ENCODE results near the gene MYL3. TPM values are rescaled to one million over a fixed set of nuclear protein-coding genes. Genes with fewer than 3 reads are reported as not detected.
"Not testable (repeated sequence)": the region's sequence is repeated elsewhere in the genome, so short reads cannot be mapped to it uniquely, and the experiment has no call there.

MYL3 gene
- not detected in 2 replicates for total RNA-seq (2014; rRNA removed; shearing (Covaris generic); ENCODE audit: low replicate concordance)

- Histone ChIP-seq H3K9me2 (replicated peaks; ENCODE audit: insufficient read depth, low read length) (no peaks in the 10 kb centered on the region), H3K9ac (ENCODE audit: low read length) (no peak within 1 kb of the TSS), H3K4me3 (ENCODE audit: low read length) (no peak within 1 kb of the TSS), H3K4me2 (ENCODE audit: low read depth, low read length, poor library complexity, severe bottlenecking) (no peak within 1 kb of the TSS), H3K36me3 (ENCODE audit: insufficient read depth, low read length) (no peaks in the 10 kb centered on the region), H3K27ac (ENCODE audit: low read length) (no peak within 1 kb of the TSS), H3K9me3 (ENCODE audit: low read length) (no peaks in the 10 kb centered on the region), H3K27me3 (ENCODE audit: low read length) (no peaks in the 10 kb centered on the region), H4K20me1 (ENCODE audit: insufficient read depth, low read depth, low read length) (no peaks in the 10 kb centered on the region), H3K4me1 (ENCODE audit: low read length) (no peaks in the 10 kb centered on the region), H2AFZ (ENCODE audit: low read length) (no peak within 1 kb of the TSS), H3K79me2 (ENCODE audit: low read length) (no peaks in the 10 kb centered on the region)
- no peak for DNase-seq
Measured at GRCh38 chr3:46863261-46863782, at the start of gene MYL3. TSS of gene MYL3 (minus strand) at chr3:46863444. CDS start at chr3:46863390, 54 bp downstream.

DNA sequence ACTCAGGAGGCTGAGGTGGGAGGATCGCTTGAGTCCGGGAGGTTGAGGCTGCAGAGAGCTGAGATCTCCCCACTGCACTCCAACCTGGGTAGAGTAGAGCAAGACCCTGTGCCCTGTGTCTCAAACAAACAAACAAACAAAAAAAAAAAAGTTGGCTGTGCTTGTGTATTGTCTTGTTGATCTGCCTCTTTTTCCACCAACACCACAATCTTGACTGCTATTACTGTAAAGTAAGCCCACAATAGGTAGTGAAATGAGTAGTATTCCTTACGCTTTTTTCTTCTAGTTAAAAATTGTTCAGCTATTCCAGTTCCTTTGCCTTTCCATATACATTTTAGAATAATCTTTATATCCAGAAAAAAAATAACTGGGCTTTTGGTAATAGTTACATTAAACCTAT lies 49.7 kb upstream of the MYL3 start:
- no peak overlapping the region for H2AFZ ChIP-seq (ENCODE audit: low read length)
- no peaks in the 10 kb centered on the region for H4K20me1 ChIP-seq (ENCODE audit: insufficient read depth, low read depth, low read length)
- no peak for DNase-seq
- H3K79me2 ChIP-seq (ENCODE audit: low read length) = no peaks in the 10 kb centered on the region
- no peak overlapping the region for H3K4me3 ChIP-seq (ENCODE audit: low read length)
- H3K4me2 ChIP-seq (ENCODE audit: low read depth, low read length, poor library complexity, severe bottlenecking) = no peak overlapping the region
- no peak overlapping the region for H3K9ac ChIP-seq (ENCODE audit: low read length)
- H3K27ac ChIP-seq (ENCODE audit: low read length) = no peak overlapping the region
- H3K9me2 ChIP-seq (replicated peaks; ENCODE audit: insufficient read depth, low read length) = no peaks in the 10 kb centered on the region
- H3K9me3 ChIP-seq (ENCODE audit: low read length) = no peaks in the 10 kb centered on the region
- peaks cover 17% of the 10 kb centered on the region for H3K36me3 ChIP-seq (ENCODE audit: insufficient read depth, low read length)
- no peaks in the 10 kb centered on the region for H3K27me3 ChIP-seq (ENCODE audit: low read length)
- H3K4me1 ChIP-seq (ENCODE audit: low read length) = peaks cover 20% of the 10 kb centered on the region

DNA sequence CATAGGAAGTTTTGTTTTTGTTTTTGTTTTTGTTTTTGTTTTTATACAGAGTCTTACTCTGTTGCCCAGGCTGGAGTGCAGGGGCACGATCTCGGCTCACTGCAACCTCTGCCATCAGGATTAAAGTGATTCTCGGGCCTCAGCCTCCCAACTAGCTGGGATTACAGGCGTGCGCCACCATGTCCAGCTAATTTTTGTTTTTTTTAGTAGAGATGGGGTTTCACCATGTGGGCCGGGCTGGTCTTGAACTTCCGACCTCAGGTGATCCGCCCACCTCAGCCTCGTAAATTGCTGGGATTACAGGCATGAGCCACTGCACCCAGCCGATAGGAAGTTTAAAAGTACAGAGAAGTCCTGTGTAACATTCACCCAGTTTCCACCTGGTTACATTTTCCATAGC lies 47.7 kb upstream of the MYL3 start:
- DNase-seq; H3K27ac ChIP-seq (ENCODE audit: low read length); H3K9ac ChIP-seq (ENCODE audit: low read length); H3K27me3 ChIP-seq (ENCODE audit: low read length); H3K79me2 ChIP-seq (ENCODE audit: low read length); H3K4me2 ChIP-seq (ENCODE audit: low read depth, low read length, poor library complexity, severe bottlenecking); H4K20me1 ChIP-seq (ENCODE audit: insufficient read depth, low read depth, low read length); H3K4me3 ChIP-seq (ENCODE audit: low read length); H3K9me3 ChIP-seq (ENCODE audit: low read length); H2AFZ ChIP-seq (ENCODE audit: low read length); H3K9me2 ChIP-seq (replicated peaks; ENCODE audit: insufficient read depth, low read length); H3K36me3 ChIP-seq (ENCODE audit: insufficient read depth, low read length): not testable (repeated sequence)
- peaks cover 20% of the 10 kb centered on the region for H3K4me1 ChIP-seq (ENCODE audit: low read length)

GRCh38 chr3:46910166-46910760 lies 47.0 kb upstream of the MYL3 start:
- Histone ChIP-seq H2AFZ (ENCODE audit: low read length) (no peak overlapping the region), H3K4me3 (ENCODE audit: low read length) (no peak overlapping the region)

GRCh38 chr3:46909535-46910161 lies 46.4 kb upstream of the MYL3 start:
- Histone ChIP-seq H3K9me3 (ENCODE audit: low read length) (no peaks in the 10 kb centered on the region), H3K79me2 (ENCODE audit: low read length) (no peaks in the 10 kb centered on the region), H3K4me3 (ENCODE audit: low read length) (no peak overlapping the region), H3K27me3 (ENCODE audit: low read length) (no peaks in the 10 kb centered on the region), H2AFZ (ENCODE audit: low read length) (no peak overlapping the region), H3K4me1 (ENCODE audit: low read length) (peaks cover 20% of the 10 kb centered on the region), H3K9ac (ENCODE audit: low read length) (peak overlapping the region; percentile 53), H3K36me3 (ENCODE audit: insufficient read depth, low read length) (no peaks in the 10 kb centered on the region), H3K9me2 (replicated peaks; ENCODE audit: insufficient read depth, low read length) (no peaks in the 10 kb centered on the region), H3K4me2 (ENCODE audit: low read depth, low read length, poor library complexity, severe bottlenecking) (peak overlapping the region; percentile 44), H4K20me1 (ENCODE audit: insufficient read depth, low read depth, low read length) (no peaks in the 10 kb centered on the region), H3K27ac (ENCODE audit: low read length) (no peak overlapping the region)
- peak; percentile 93 for DNase-seq

More at GRCh38 chr3:46910166-46910760, 47.0 kb upstream of the MYL3 start:
- peak overlapping the region; percentile 53; the same call in 1 of the 2 replicates for H3K9ac ChIP-seq (ENCODE audit: low read length)
- H3K36me3 ChIP-seq (ENCODE audit: insufficient read depth, low read length) = no peaks in the 10 kb centered on the region
- no peaks in the 10 kb centered on the region for H3K27me3 ChIP-seq (ENCODE audit: low read length)
- H3K79me2 ChIP-seq (ENCODE audit: low read length) = no peaks in the 10 kb centered on the region
- no peaks in the 10 kb centered on the region for H3K9me2 ChIP-seq (replicated peaks; ENCODE audit: insufficient read depth, low read length)
- no peak overlapping the region for H3K27ac ChIP-seq (ENCODE audit: low read length)
- no peaks in the 10 kb centered on the region for H4K20me1 ChIP-seq (ENCODE audit: insufficient read depth, low read depth, low read length)
- H3K9me3 ChIP-seq (ENCODE audit: low read length) = no peaks in the 10 kb centered on the region
- H3K4me1 ChIP-seq (ENCODE audit: low read length) = peaks cover 20% of the 10 kb centered on the region
- DNase-seq = no peak
- H3K4me2 ChIP-seq (ENCODE audit: low read depth, low read length, poor library complexity, severe bottlenecking) = peak overlapping the region; percentile 44

DNA sequence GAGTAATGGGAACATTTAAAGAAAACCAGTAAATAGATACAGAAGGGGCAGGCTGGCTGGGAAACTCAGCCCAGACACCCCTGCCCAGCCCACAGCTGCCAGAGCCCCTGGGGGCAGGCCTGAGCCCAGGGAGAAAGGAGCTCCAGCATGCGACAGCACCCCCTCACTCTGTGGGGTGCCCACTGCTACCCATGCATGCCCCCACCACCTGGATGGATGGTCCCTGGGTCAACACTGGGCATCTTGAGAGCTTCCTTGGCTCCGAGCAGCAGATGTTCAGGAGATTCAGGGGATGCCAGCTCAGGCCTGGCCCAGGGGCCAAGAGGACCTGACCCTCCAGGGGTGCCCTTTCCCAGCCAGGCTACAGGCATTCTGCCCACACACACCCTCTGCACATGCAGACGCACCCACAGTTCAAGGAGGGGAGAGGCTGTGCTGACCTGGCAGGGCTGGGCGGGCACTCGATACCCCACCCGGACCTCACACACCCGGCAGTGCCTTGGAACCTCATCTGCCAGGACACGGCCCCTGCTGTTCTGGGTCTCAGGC lies 45.8 kb upstream of the MYL3 start:
- Histone ChIP-seq H3K36me3 (ENCODE audit: insufficient read depth, low read length) (no peaks in the 10 kb centered on the region), H3K4me1 (ENCODE audit: low read length) (peaks cover 20% of the 10 kb centered on the region), H2AFZ (ENCODE audit: low read length) (no peak overlapping the region), H3K9ac (ENCODE audit: low read length) (peak overlapping the region; percentile 10; the same call in 1 of the 2 replicates), H4K20me1 (ENCODE audit: insufficient read depth, low read depth, low read length) (no peaks in the 10 kb centered on the region), H3K9me3 (ENCODE audit: low read length) (no peaks in the 10 kb centered on the region), H3K27ac (ENCODE audit: low read length) (no peak overlapping the region), H3K4me3 (ENCODE audit: low read length) (no peak overlapping the region), H3K4me2 (ENCODE audit: low read depth, low read length, poor library complexity, severe bottlenecking) (no peak overlapping the region), H3K79me2 (ENCODE audit: low read length) (no peaks in the 10 kb centered on the region), H3K27me3 (ENCODE audit: low read length) (no peaks in the 10 kb centered on the region), H3K9me2 (replicated peaks; ENCODE audit: insufficient read depth, low read length) (no peaks in the 10 kb centered on the region)
- DNase-seq = no peak

DNA sequence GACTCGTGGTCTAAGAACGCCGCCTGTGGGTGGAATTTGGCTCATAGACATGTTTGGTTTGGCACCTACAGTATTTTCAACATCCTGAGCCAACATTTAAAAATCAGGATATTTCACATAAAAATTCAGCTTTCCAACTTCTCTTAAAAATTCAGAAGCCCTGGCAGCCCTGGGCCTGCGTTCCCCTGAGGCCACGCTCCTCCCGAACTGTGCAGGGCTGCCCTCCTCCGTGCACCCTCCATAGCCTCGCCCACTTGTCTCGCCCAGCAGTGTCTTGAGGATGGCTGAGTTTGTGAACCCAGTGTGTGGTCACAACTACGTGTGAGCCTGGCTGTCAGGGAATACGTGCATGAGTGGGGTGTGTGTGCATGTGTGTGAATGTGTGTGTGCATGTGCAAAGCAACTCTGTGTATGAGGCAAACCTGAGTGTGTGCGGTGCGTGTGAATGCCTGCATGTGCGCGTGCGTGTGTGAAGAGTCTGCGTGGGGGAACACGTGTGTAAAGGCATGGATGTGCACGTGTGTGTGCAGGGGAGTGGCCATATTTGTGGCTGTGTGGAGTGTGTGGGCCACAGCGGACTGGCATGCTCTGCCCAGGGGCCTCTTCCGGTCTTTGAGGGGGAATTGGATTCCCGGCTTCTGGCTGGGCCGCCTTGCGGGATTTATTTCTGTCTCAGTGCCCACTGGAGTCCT lies 45.2 kb upstream of the MYL3 start:
- Histone ChIP-seq H3K27ac (ENCODE audit: low read length) (no peak overlapping the region), H3K79me2 (ENCODE audit: low read length) (no peaks in the 10 kb centered on the region), H2AFZ (ENCODE audit: low read length) (no peak overlapping the region), H3K4me1 (ENCODE audit: low read length) (peaks cover 20% of the 10 kb centered on the region), H3K9ac (ENCODE audit: low read length) (no peak overlapping the region), H3K9me3 (ENCODE audit: low read length) (no peaks in the 10 kb centered on the region), H4K20me1 (ENCODE audit: insufficient read depth, low read depth, low read length) (no peaks in the 10 kb centered on the region), H3K4me2 (ENCODE audit: low read depth, low read length, poor library complexity, severe bottlenecking) (no peak overlapping the region), H3K4me3 (ENCODE audit: low read length) (no peak overlapping the region), H3K27me3 (ENCODE audit: low read length) (no peaks in the 10 kb centered on the region), H3K36me3 (ENCODE audit: insufficient read depth, low read length) (no peaks in the 10 kb centered on the region), H3K9me2 (replicated peaks; ENCODE audit: insufficient read depth, low read length) (no peaks in the 10 kb centered on the region)
- DNase-seq = peak; percentile 52

DNA sequence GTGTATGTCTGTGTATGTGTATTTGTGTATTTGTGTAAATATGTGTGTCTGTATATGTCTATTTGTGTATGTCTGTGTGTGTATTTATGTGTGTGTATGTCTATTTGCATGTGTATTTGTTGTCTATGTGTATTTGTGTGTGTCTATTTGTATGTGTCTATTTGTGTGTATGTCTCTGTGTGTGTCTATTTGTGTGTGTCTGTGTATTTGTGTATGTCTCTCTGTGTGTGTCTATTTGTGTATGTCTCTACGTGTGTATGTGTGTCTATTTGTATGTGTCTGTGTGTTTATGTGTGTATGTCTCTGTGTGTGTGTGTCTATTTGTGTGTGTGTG lies 44.7 kb upstream of the MYL3 start:
- H3K9me2 ChIP-seq (replicated peaks; ENCODE audit: insufficient read depth, low read length) = no peaks in the 10 kb centered on the region
- H3K4me2 ChIP-seq (ENCODE audit: low read depth, low read length, poor library complexity, severe bottlenecking) = no peak overlapping the region
- H3K36me3 ChIP-seq (ENCODE audit: insufficient read depth, low read length) = no peaks in the 10 kb centered on the region
- no peak overlapping the region for H3K9ac ChIP-seq (ENCODE audit: low read length)
- no peaks in the 10 kb centered on the region for H3K27me3 ChIP-seq (ENCODE audit: low read length)
- peaks cover 20% of the 10 kb centered on the region for H3K4me1 ChIP-seq (ENCODE audit: low read length)
- H3K27ac ChIP-seq (ENCODE audit: low read length) = no peak overlapping the region
- H3K9me3 ChIP-seq (ENCODE audit: low read length) = no peaks in the 10 kb centered on the region
- no peaks in the 10 kb centered on the region for H4K20me1 ChIP-seq (ENCODE audit: insufficient read depth, low read depth, low read length)
- H3K79me2 ChIP-seq (ENCODE audit: low read length) = no peaks in the 10 kb centered on the region
- no peak overlapping the region for H3K4me3 ChIP-seq (ENCODE audit: low read length)
- no peak for DNase-seq
- no peak overlapping the region for H2AFZ ChIP-seq (ENCODE audit: low read length)
